Measurements from ENCODE around the gene TINCR.

- TF ChIP-seq, protein P1, sequence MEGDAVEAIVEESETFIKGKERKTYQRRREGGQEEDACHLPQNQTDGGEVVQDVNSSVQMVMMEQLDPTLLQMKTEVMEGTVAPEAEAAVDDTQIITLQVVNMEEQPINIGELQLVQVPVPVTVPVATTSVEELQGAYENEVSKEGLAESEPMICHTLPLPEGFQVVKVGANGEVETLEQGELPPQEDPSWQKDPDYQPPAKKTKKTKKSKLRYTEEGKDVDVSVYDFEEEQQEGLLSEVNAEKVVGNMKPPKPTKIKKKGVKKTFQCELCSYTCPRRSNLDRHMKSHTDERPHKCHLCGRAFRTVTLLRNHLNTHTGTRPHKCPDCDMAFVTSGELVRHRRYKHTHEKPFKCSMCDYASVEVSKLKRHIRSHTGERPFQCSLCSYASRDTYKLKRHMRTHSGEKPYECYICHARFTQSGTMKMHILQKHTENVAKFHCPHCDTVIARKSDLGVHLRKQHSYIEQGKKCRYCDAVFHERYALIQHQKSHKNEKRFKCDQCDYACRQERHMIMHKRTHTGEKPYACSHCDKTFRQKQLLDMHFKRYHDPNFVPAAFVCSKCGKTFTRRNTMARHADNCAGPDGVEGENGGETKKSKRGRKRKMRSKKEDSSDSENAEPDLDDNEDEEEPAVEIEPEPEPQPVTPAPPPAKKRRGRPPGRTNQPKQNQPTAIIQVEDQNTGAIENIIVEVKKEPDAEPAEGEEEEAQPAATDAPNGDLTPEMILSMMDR (conservative IDR thresholded peaks at IDR 0.05) = no peak
- TF ChIP-seq EZH2 (IDR thresholded peaks at IDR 0.05; ENCODE audit: low read depth) = no peak
These were observed 29.9 kb downstream of the TINCR start for GRCh38 chr19:5537870-5538269.

Data from PC-9 (cell line).